ENCODE measurements around the gene FGF1. TPM values are rescaled to one million over a fixed set of nuclear protein-coding genes. Genes with fewer than 3 reads are reported as not detected.

FGF1 gene
- total and polyA plus RNA-seq, 2 donors (not counting 1 experiment from before 2014, with no cell fraction given) = not detected

DNA sequence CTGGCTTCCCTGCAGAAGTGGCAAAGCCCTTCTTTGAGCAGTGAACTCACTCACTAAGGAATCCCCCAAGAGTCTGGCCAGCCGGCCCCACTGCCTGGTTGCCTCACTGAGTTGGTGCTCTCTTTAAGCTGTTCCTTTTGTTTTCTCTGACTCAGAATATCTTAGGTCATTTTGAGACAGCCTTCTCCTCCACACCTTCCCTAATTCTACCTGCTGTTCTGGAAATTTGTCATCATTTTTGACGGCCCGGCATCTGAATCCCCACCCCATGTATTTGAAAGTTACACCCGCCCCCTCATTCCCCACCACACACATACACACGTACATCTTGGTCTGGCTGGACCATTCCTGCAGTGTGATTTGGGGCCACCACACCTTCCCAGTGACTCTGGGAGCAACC is 41.8 kb downstream of the FGF1 start:
- POLR2A ChIA-PET = no interaction called here

DNA sequence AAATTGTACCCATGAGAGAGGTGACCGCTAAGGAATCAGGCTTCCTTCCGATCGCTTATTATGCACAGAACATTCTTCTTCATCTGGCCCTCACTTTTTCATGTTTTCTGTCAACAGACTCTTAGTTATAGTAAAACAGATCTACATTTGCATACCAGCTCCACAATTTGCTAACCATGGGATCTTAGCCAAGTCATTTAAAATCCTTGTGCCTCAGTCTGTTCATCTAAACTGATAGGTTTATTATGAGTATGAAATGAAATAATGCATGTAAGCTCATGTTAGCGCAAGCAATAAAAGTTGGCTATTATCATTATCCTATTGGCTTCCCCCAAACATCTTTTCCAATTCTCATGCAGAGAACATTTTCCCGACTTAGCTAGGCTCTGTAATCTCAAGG is 42.3 kb downstream of the FGF1 start:
- Histone ChIP-seq H3K4me3 (ENCODE audit: control extremely low read depth in 1 of 5, extremely low read depth in 1 of 5, insufficient read depth in 1 of 5, low read depth in 2 of 5, low read length in 4 of 5) (no peak overlapping the region), H3K27ac (ENCODE audit: low read length in 2 of 2) (no peak overlapping the region), H3K9me3 (ENCODE audit: control extremely low read depth in 1 of 3, control insufficient read depth in 2 of 3, insufficient read depth in 1 of 3, low read length in 2 of 3) (peaks cover 0 to 3% (median 0%) of the 10 kb centered on the region in 3 donors), H2AFZ (ENCODE audit: insufficient read depth, low read depth, low read length, poor library complexity, severe bottlenecking) (no peak overlapping the region), H3K27me3 (replicated peaks in 1 of 4; ENCODE audit: control extremely low read depth in 1 of 4, control insufficient read depth in 3 of 4, insufficient read depth in 4 of 4, low read length in 3 of 4) (peaks cover 0 to 5% (median 1%) of the 10 kb centered on the region in 4 experiments), H3K36me3 (replicated peaks in 1 of 2; ENCODE audit: control extremely low read depth in 1 of 2, control insufficient read depth in 1 of 2, extremely low read depth in 1 of 2, insufficient read depth in 2 of 2, low read length in 1 of 2) (no peaks in the 10 kb centered on the region), H3K4me2 (replicated peaks; ENCODE audit: low read depth, low read length, poor library complexity, severe bottlenecking) (no peak overlapping the region), H3K79me2 (ENCODE audit: control insufficient read depth, insufficient read depth, low read length) (no peaks in the 10 kb centered on the region), H3K4me1 (ENCODE audit: control insufficient read depth in 2 of 2, insufficient read depth in 2 of 2, low read length in 2 of 2) (no peaks in the 10 kb centered on the region), H4K20me1 (ENCODE audit: control insufficient read depth, insufficient read depth, low read length, poor library complexity, severe bottlenecking) (no peaks in the 10 kb centered on the region), H3K9ac (ENCODE audit: low read length) (no peak overlapping the region)
- no peaks in the 10 kb centered on the region for H3K9me3 Mint-ChIP-seq (ENCODE audit: insufficient read depth)
- ChIA-PET CTCF (interaction anchor here (1.0 kb wide), 1 partner anchor 12 kb away, joined by 3 read pairs; no protein-coding TSS in a partner anchor), POLR2A (no interaction called here)
- 80% methylated on average over 1 of the region's 5 CpGs for WGBS (ENCODE audit: insufficient coverage)
- ATAC-seq (ENCODE audit: low read depth) = no peak
- TF ChIP-seq, protein P1, sequence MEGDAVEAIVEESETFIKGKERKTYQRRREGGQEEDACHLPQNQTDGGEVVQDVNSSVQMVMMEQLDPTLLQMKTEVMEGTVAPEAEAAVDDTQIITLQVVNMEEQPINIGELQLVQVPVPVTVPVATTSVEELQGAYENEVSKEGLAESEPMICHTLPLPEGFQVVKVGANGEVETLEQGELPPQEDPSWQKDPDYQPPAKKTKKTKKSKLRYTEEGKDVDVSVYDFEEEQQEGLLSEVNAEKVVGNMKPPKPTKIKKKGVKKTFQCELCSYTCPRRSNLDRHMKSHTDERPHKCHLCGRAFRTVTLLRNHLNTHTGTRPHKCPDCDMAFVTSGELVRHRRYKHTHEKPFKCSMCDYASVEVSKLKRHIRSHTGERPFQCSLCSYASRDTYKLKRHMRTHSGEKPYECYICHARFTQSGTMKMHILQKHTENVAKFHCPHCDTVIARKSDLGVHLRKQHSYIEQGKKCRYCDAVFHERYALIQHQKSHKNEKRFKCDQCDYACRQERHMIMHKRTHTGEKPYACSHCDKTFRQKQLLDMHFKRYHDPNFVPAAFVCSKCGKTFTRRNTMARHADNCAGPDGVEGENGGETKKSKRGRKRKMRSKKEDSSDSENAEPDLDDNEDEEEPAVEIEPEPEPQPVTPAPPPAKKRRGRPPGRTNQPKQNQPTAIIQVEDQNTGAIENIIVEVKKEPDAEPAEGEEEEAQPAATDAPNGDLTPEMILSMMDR (IDR thresholded peaks at IDR 0.05) = no peak
- TF ChIP-seq EZH2 (IDR thresholded peaks at IDR 0.05; ENCODE audit: borderline replicate concordance, insufficient read depth, low read depth, low read length, poor library complexity, severe bottlenecking) = no peak
- H3K27ac Mint-ChIP-seq = no peak overlapping the region
- no peak for DNase-seq
- H3K4me3 Mint-ChIP-seq = no peak overlapping the region
- H3K4me1 Mint-ChIP-seq = no peaks in the 10 kb centered on the region
- intact Hi-C loops (cut with micrococcal nuclease) = no loop called here
- peaks cover 26% of the 10 kb centered on the region for H3K27me3 Mint-ChIP-seq

More for the DNA sequence above, 41.8 kb downstream of the FGF1 start:
- H3K9me3 ChIP-seq (ENCODE audit: control extremely low read depth in 1 of 3, control insufficient read depth in 2 of 3, insufficient read depth in 1 of 3, low read length in 2 of 3) = peaks cover 0 to 3% (median 0%) of the 10 kb centered on the region in 3 donors
- no peak overlapping the region for H3K4me3 ChIP-seq (ENCODE audit: control extremely low read depth in 1 of 5, extremely low read depth in 1 of 5, insufficient read depth in 1 of 5, low read depth in 2 of 5, low read length in 4 of 5)
- H3K36me3 ChIP-seq (replicated peaks in 1 of 2; ENCODE audit: control extremely low read depth in 1 of 2, control insufficient read depth in 1 of 2, extremely low read depth in 1 of 2, insufficient read depth in 2 of 2, low read length in 1 of 2) = no peaks in the 10 kb centered on the region
- H3K9me3 Mint-ChIP-seq (ENCODE audit: insufficient read depth) = no peaks in the 10 kb centered on the region
- H2AFZ ChIP-seq (ENCODE audit: insufficient read depth, low read depth, low read length, poor library complexity, severe bottlenecking) = no peak overlapping the region
- no peak overlapping the region for H3K4me2 ChIP-seq (replicated peaks; ENCODE audit: low read depth, low read length, poor library complexity, severe bottlenecking)
- no peak for ATAC-seq (ENCODE audit: low read depth)
- no peak for TF ChIP-seq EZH2 (IDR thresholded peaks at IDR 0.05; ENCODE audit: borderline replicate concordance, insufficient read depth, low read depth, low read length, poor library complexity, severe bottlenecking)
- TF ChIP-seq, protein P1 (IDR thresholded peaks at IDR 0.05) = no peak
- intact Hi-C loops (cut with micrococcal nuclease) = no loop called here
- H3K4me3 Mint-ChIP-seq = no peak overlapping the region
- H3K79me2 ChIP-seq (ENCODE audit: control insufficient read depth, insufficient read depth, low read length) = no peaks in the 10 kb centered on the region
- H3K4me1 ChIP-seq (ENCODE audit: control insufficient read depth in 2 of 2, insufficient read depth in 2 of 2, low read length in 2 of 2) = no peaks in the 10 kb centered on the region
- H3K27me3 Mint-ChIP-seq = peaks cover 26% of the 10 kb centered on the region
- no peaks in the 10 kb centered on the region for H3K4me1 Mint-ChIP-seq
- no peak for DNase-seq
- CTCF ChIA-PET = interaction anchor here (1.0 kb wide), 1 partner anchor 11 kb away, joined by 3 read pairs; no protein-coding TSS in a partner anchor
- 74% methylated on average over 5 of the region's 5 CpGs for WGBS (ENCODE audit: insufficient coverage)
- H3K27ac Mint-ChIP-seq = no peak overlapping the region
- H4K20me1 ChIP-seq (ENCODE audit: control insufficient read depth, insufficient read depth, low read length, poor library complexity, severe bottlenecking) = no peaks in the 10 kb centered on the region
- peaks cover 0 to 5% (median 1%) of the 10 kb centered on the region in 4 experiments for H3K27me3 ChIP-seq (replicated peaks in 1 of 4; ENCODE audit: control extremely low read depth in 1 of 4, control insufficient read depth in 3 of 4, insufficient read depth in 4 of 4, low read length in 3 of 4)
- no peak overlapping the region for H3K9ac ChIP-seq (ENCODE audit: low read length)
- H3K27ac ChIP-seq (ENCODE audit: low read length in 2 of 2) = no peak overlapping the region
